ENCODE data around the gene VMAC.

The VMAC gene

GRCh38 chr19:5952193-5953029 lies 47.7 kb downstream of the VMAC start:
- DNase-seq (ENCODE audit: low read depth in 2 of 2), result no peak

DNA sequence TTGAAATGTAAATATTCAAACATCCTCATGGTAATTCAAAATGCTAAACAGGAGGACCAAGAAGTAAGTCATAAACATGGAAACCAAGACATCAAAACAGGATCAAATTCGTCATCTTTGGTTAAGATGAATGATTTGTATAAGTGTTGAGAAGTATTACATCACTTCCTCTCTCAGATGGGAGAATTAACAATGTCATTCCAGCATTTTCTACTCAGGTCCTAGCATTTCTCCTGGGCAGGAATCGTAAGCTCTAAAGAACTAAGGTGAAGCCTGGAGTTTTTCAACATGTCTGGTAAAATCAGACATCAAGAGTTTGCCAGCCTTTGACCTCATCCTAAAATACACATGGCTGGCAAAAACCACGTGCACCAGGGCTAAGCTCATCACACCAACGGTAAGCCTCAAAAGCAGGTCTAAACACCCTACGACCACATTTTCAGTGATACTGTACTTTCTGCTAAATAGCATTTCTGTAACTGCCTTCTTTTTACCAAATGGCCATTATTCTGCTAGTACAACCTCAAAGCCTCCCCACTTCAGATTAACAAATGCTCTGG lies 48.4 kb downstream of the VMAC start:
- DNase-seq (ENCODE audit: low read depth in 2 of 2), result no peak

DNA sequence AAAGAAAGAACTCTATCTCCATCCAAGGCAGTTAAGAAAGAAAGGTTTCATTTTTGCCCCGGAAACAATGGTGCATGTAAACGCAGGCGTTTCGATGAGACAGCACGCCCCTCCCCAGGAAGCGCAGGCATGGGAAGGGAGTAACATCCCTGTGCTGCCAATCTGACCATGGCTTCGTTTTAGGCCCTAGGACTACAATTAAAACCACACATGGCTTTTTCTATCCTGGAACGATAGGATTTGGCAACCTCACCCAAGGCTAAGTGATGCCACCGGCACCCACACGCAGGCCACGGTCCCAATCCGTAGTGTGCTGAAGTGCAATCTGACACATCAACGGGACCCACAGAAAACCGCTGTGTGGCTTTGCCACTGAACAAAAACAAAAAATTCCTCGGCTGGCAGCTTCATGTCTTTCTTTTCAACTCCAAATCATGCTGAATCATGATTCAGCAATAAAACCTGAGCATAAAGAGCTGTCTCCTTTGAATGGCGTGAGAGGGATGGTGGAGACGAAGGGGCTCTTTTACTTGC lies 49.1 kb downstream of the VMAC start:
- no peak for DNase-seq (ENCODE audit: low read depth in 2 of 2)

GRCh38 chr19:5954293-5954692 lies 49.6 kb downstream of the VMAC start:
- DNase-seq (ENCODE audit: low read depth in 2 of 2), result no peak

DNA sequence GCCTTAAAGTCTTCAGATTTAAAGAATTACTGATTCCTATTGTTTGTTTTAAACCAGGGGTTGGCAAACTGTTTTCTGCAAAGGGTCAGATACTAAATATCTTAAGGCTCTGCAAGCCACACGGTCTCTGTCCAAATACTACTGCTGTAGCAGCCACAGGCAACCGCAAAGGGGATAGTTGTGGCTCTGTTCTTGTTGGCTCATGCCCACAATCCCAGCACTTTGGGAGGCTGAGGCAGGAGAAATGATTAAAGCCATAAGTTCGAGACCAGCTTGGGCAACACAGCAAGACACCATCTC lies 50.9 kb downstream of the VMAC start:
- DNase-seq (ENCODE audit: low read depth in 2 of 2), result no peak

DNA sequence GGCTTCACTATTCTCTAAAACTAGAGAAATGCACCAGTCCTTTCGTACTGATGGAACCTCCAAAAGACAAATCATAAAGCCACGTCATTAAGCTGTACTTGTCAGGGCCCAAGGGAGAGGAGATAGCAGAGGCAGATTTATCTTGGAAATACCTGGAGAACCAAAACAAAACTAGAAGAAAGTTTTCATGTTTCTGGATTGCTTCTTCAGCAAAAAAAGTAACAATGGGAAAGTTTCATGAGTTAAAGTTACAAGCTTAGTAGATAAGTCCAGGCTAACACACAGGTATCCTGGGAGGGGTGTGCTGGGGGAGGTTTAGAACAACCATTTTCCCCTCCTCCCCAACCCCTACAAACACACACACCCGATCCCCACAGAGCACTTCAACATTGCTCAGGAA lies 51.7 kb downstream of the VMAC start:
- DNase-seq (ENCODE audit: low read depth in 2 of 2), result no peak

DNA sequence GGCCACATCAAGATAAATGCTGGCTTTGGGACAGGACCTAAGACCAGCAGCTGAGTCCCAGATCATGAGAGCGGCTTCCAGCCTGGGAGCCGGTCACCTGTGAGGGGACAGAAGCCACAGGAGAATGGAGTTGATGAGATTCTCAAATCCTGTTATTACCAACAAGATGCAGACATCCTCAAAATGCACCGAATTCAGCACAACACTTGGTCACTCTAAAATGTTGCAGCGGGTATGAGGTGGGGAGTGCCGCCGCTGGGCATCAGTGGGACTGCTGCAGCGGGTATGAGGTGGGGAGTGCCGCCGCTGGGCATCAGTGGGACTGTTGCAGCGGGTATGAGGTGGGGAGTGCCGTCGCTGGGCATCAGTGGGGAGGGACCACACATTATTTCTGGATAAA lies 52.1 kb downstream of the VMAC start:
- DNase-seq (ENCODE audit: low read depth in 2 of 2), result no peak

- no peak for DNase-seq (ENCODE audit: low read depth in 2 of 2)
Measured at GRCh38 chr19:5957170-5957569, 52.5 kb downstream of the VMAC start.

DNA sequence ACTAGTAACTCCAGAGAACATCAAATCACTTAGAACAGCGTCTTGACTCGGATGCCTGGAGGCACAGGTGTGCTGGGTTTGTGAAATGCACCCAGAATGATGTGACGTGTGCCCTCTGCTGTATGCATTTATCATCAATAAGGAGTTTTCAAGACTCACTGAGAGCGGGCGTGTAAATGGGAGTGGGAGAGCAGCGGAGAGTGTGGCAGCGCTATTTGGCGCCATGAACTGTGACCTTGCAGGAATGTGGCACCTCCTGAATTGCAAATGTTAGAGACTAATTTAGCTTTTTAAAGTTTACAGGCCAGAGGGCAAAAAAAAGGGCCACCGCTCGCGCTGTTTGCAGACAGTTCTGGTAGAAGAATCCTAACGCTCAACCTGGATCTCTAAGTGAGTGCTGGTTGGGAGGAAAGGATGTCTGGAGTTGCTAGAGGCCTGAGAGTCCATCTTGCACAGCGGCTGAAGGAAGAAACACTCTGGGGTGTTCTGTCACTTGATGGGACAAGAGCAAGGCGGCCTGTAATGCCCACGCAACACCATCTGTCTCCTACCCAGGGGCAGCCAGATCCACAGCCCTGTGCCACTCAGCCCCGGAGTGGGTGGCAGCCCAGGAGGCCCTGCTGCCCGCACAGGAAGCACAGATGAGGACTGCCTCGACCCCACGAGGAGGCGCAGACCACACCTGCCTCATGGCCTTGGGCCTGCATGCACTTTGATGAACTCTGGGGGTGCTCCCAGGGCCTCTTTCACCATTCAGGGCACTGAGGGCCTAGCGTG lies 53.6 kb downstream of the VMAC start:
- no peak for DNase-seq (ENCODE audit: low read depth in 2 of 2)

GRCh38 chr19:5958851-5959122 lies 54.1 kb downstream of the VMAC start:
- DNase-seq (ENCODE audit: low read depth in 2 of 2), result no peak

- no peak for DNase-seq (ENCODE audit: low read depth in 2 of 2)
Measured at GRCh38 chr19:5959260-5960004, 54.8 kb downstream of the VMAC start.

Data from activated CD8-positive, alpha-beta memory T cell treated with anti-CD3 and anti-CD28 coated beads for 4 hours (primary cell).